Body of pancreas (tissue), 4 donors: ENCODE results near the gene KIAA0319L. TPM values are rescaled to one million over a fixed set of nuclear protein-coding genes. Genes with fewer than 3 reads are reported as not detected.

Experiments used
- ATAC-seq: fragments of 150-250 bp; one replicate; pipeline ENCODE4 v1.9.1; 2016
- DNase-seq, 4 donors: peaks; one replicate each; pipeline ENCODE4 v3.0.0-alpha.2; 2019
- H3K27ac ChIP-seq, 4 donors: fragments of 200-600 bp; sonication (generic); 1 replicate in 3 of 4; 2 replicates in 1 of 4; pipeline versions ENCODE4 v1.5.1 to v1.6.1; 2016 to 2019; ENCODE audit warnings: mild to moderate bottlenecking in 1 of 4, mixed read lengths in 1 of 4, moderate library complexity in 1 of 4
- H3K27me3 ChIP-seq, 2 donors: fragments of 200-600 bp; sonication (generic); one replicate each; pipeline ENCODE4 v1.6.0; 2016; ENCODE audit warnings: mild to moderate bottlenecking in 1 of 2
- H3K36me3 ChIP-seq, 2 donors: fragments of 200-600 bp; sonication (generic); replicated peaks in 1 of 2; 2 replicates each; pipeline ENCODE4 v1.5.1; 2016; ENCODE audit warnings: low read depth in 2 of 2; ENCODE audit not compliant: insufficient read depth in 1 of 2
- H3K4me1 ChIP-seq: fragments of 200-600 bp; sonication (generic); one replicate; pipeline ENCODE4 v1.6.0; 2016
- H3K4me3 ChIP-seq, 2 donors: fragments of 200-600 bp; sonication (generic); 1 replicate in 1 of 2; 2 replicates in 1 of 2; pipeline ENCODE4 v1.5.1; 2016 to 2019
- H3K9me3 ChIP-seq, 3 donors: fragments of 200-600 bp; sonication (generic); 1 replicate in 2 of 3; 2 replicates in 1 of 3; pipeline ENCODE4 v1.5.1; 2016
- CTCF ChIP-seq, 7 experiments: fragments of 450-650 bp in 4 of 7; fragments of 200-600 bp in 3 of 7; sonication (generic) in 3 of 7; IDR thresholded peaks; one replicate each; pipeline ENCODE4 v1.5.1; 2016 to 2019; ENCODE audit warnings: antibody characterized with exemption in 7 of 7
- POLR2A ChIP-seq, 3 donors: fragments of 450-650 bp; IDR thresholded peaks; one replicate each; pipeline ENCODE4 v1.6.1; 2016; ENCODE audit warnings: antibody characterized with exemption in 3 of 3, mild to moderate bottlenecking in 2 of 3
- WGBS, 2 donors: methylation state at CpG; one replicate each; pipeline ENCODE4 v1.1.5; 2017; 5-methylcytosine and 5-hydroxymethylcytosine counted together
- intact Hi-C: fragments of 100-400 bp; cut with DNase I; formaldehyde crosslinking; loops from one replicate; pipeline ENCODE4 v1.15.1; 2023
- total RNA-seq, 2 donors: library from RNA; depleted of rRNA; stranded (reverse); fragments of >200 nt; gene quantifications; one replicate each; pipeline ENCODE4 v1.1.0, GENCODE V29; 2016

KIAA0319L gene
- total RNA-seq, 2 donors from 2014 or later = 61.0 to 74.5 TPM

DNA sequence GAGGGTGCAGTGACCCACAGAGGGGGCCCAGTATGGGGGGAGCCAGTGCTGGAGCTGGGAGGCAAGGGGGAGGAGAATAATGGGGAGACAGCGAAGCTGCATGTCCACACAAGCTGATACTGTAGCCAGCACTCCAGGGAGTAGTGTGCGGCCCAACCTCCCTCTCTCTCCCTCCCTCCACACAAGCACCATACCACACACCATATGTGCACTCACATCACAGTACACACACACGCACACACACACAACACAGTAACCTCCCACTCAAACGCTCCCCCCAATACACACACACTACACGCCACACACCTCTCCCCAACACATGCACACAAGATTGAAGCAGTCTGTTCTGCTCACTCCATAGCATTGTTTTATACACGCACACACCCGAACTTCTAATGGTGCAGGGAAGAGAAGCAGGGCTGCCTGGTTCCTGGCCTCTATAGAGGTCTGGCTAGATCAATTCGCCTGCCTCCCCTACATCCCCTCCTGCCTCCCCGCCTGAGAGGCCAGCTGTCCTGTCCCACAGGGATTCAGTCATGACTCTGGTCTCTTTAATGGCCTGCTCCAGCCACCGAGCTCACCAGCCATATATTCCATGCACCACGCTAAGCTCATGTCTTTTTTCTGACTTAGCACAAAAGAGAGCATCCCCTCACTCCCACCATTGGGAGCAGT lies 4.2 kb upstream of the KIAA0319L start:
- ATAC-seq (no peak), DNase-seq (no peak)
- WGBS, 2 donors = 83 to 87% methylated on average over 11 of the region's 11 CpGs
- intact Hi-C loops = no loop called here
- no peak overlapping the region for H3K4me3 ChIP-seq
- H3K9me3 ChIP-seq = no peaks in the 10 kb centered on the region
- peaks cover 36% of the 10 kb centered on the region for H3K4me1 ChIP-seq
- TF ChIP-seq POLR2A (IDR thresholded peaks at IDR 0.05) = no peak
- TF ChIP-seq CTCF (IDR thresholded peaks at IDR 0.05) = no peak
- no peaks in the 10 kb centered on the region for H3K36me3 ChIP-seq
- H3K27me3 ChIP-seq = no peaks in the 10 kb centered on the region
- H3K27ac ChIP-seq = no peak overlapping the region

DNA sequence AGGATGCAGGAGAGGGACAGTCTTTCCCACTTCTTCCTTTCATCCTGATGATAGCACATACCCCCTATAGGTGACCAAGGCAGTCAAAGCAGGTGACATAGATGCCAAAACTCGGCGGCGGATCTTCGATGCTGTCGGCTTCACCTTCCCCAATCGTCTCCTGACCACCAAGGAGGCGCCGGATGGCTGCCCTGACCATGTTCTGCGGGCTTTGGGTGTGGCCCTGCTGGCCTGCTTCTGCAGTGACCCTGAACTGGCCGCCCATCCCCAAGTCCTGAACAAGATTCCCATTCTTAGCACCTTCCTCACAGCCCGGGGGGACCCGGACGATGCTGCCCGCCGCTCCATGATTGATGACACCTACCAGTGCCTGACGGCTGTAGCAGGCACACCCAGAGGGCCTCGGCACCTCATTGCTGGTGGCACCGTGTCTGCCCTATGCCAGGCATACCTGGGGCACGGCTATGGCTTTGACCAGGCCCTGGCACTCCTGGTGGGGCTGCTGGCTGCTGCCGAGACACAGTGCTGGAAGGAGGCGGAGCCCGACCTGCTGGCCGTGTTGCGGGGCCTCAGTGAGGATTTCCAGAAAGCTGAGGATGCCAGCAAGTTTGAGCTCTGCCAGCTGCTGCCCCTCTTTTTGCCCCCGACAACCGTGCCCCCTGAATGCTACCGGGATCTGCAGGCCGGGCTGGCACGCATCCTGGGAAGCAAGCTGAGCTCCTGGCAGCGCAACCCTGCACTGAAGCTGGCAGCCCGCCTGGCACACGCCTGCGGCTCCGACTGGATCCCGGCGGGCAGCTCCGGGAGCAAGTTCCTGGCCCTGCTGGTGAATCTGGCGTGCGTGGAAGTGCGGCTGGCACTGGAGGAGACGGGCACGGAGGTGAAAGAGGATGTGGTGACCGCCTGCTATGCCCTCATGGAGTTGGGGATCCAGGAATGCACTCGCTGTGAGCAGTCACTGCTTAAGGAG lies 3.3 kb upstream of the KIAA0319L start:
- intact Hi-C loops = no loop called here
- Histone ChIP-seq H3K27ac (no peak overlapping the region), H3K9me3 (no peaks in the 10 kb centered on the region), H3K4me3 (no peak overlapping the region), H3K4me1 (peaks cover 45% of the 10 kb centered on the region), H3K36me3 (no peaks in the 10 kb centered on the region), H3K27me3 (no peaks in the 10 kb centered on the region)
- DNase-seq = peak; percentile 77 to 91 (median 84)
- ATAC-seq = no peak
- no peak for TF ChIP-seq POLR2A (IDR thresholded peaks at IDR 0.05)
- WGBS, 2 donors = 41 to 44% methylated on average over 33 to 43 of the region's 44 CpGs

DNA sequence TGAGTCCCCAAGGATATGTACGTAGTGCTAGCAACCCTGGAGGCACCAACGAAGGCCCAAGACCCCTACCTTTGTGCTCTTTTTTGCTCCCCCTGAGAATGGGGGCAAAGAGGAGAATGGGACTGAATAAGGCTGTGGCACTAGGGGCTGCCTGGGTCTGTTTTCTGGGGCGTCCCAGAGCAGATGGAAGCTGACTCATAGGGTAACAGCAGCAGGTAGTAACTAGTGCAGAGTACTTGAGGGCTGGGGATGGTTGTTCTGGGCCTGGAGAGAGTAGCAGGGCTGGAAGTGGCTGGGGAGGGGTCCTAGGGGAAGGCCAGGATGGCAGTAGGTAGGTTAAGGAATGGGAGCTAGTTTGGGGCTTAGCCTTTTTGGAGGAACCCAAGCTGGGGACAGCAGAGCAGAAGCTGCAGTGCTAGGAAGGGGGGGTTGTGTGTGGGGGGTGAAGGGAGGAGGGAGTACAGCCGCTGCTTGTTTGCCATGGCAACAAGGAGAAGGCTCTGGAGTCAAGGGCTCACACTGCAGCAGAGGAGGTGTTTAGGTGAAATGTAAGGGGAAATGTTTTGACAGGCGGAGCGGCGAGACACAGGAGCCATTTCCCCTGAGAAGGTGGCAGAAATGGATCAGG lies 2.2 kb upstream of the KIAA0319L start:
- Histone ChIP-seq H3K27ac (no peak overlapping the region), H3K4me3 (no peak overlapping the region), H3K4me1 (peaks cover 56% of the 10 kb centered on the region), H3K27me3 (no peaks in the 10 kb centered on the region), H3K9me3 (no peaks in the 10 kb centered on the region), H3K36me3 (no peaks in the 10 kb centered on the region)
- DNase-seq (no peak), ATAC-seq (no peak)
- intact Hi-C loops = no loop called here
- WGBS, 2 donors = 80% methylated on average over 7 of the region's 7 CpGs
- TF ChIP-seq CTCF (IDR thresholded peaks at IDR 0.05) = no peak
- no peak for TF ChIP-seq POLR2A (IDR thresholded peaks at IDR 0.05)

DNA sequence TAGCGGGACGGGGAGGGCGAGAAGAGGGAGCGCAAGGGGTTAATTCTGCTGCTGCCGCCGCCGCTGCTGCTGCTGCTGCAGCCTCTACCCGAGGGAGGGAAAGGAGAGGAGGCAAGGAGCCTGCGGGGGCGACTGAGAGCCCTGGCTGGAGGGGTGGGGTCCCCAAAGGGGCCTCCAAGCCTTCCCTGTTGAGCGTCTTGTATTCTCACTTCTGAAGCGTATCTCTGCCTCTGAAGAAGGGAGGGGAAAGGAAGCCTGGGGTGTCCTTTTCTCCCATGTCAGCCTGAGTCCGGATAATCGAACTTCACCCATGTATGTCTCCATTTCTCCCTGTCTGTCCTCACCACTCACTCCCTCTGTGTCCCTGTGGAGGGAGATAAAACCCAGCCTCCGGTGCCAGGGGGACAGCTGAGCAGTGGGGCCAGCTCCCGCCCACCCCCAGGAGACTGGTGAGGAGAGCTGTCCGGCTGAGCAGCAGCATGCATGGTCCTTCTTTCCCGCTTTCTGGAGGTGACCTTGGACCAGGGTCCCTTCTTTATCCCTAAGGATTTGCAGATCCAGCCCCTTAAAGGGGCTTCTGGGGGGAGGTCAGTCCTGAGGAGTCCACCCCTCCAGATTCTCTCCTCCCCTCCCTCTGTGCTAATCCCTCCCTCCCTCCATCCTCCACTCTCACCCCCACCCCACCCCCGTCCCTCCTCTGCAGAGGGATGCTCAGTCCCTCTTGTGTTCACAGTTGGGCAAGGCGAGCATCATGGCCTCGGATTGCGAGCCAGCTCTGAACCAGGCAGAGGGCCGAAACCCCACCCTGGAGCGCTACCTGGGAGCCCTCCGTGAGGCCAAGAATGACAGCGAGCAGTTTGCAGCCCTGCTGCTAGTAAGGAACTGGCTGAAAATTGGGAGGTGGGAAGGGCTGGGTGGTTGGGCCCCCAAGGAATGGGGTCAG lies 1.4 kb upstream of the KIAA0319L start:
- 32 to 35% methylated on average over 23 to 25 of the region's 26 CpGs for WGBS, 2 donors
- H3K9me3 ChIP-seq = no peaks in the 10 kb centered on the region
- H3K27ac ChIP-seq = peak overlapping the region in 3 of 4 donors; percentile 92 to 99 (median 97)
- no peaks in the 10 kb centered on the region for H3K36me3 ChIP-seq
- no peak for ATAC-seq
- DNase-seq = no peak
- peak overlapping the region; percentile 1 to 76 for H3K4me3 ChIP-seq
- peaks cover 64% of the 10 kb centered on the region for H3K4me1 ChIP-seq
- no peaks in the 10 kb centered on the region for H3K27me3 ChIP-seq
- no peak for TF ChIP-seq CTCF (IDR thresholded peaks at IDR 0.05)
- TF ChIP-seq POLR2A (IDR thresholded peaks at IDR 0.05) = no peak
- intact Hi-C loops = no loop called here
